ENCODE measurements around the gene KCNK5. TPM values are rescaled to one million over a fixed set of nuclear protein-coding genes. Genes with fewer than 3 reads are reported as not detected.

The KCNK5 gene
- total and polyA plus RNA-seq, 9 of the 15 experiments (the other 6 are each of a cell fraction or from before 2014, with no cell fraction given), result 1.5 to 45.8 (median 25.8) TPM

- BruUV-seq (replicated peaks), result no TSS peak
- CTCF ChIA-PET (ENCODE audit: low intra/inter-chr PET ratio), result no interaction called here
- ATAC-seq (no peak), DNase-seq (ENCODE audit: extremely low read depth in 1 of 4, low spot score in 3 of 4) (no peak), FAIRE-seq (no peak)
- Histone ChIP-seq H3K4me3 (peak overlapping the region; percentile 9; the same call in 1 of the 2 replicates), H3K27me3 (ENCODE audit: control insufficient read depth in 2 of 2, insufficient read depth in 2 of 2, low read length in 2 of 2) (no peaks in the 10 kb centered on the region), H3K4me2 (ENCODE audit: insufficient read depth, low read length) (peak overlapping the region; percentile 91), H3K36me3 (ENCODE audit: control insufficient read depth, insufficient read depth, low read length) (peaks cover 69% of the 10 kb centered on the region), H3K9me1 (ENCODE audit: control insufficient read depth, insufficient read depth, low read length) (peaks cover 11% of the 10 kb centered on the region), H4K20me1 (replicated peaks; ENCODE audit: control insufficient read depth, insufficient read depth, low read length) (peaks cover 24% of the 10 kb centered on the region; the same call in 1 of the 2 replicates), H3K27ac (ENCODE audit: extremely low read depth, low read depth, low read length) (peak overlapping the region; percentile 92), H3K9ac (ENCODE audit: insufficient read depth in 1 of 2, low read depth in 2 of 2, low read length in 2 of 2) (peak overlapping the region; percentile 0 to 82; a peak in 3 of 4 replicates), H3K9me3 (replicated peaks; ENCODE audit: control insufficient read depth, insufficient read depth, low read depth, low read length) (no peaks in the 10 kb centered on the region), H3K79me2 (ENCODE audit: control insufficient read depth, insufficient read depth, low read length) (peaks cover 100% of the 10 kb centered on the region), H2AFZ (ENCODE audit: low read depth, low read length) (no peak overlapping the region), H3K4me1 (replicated peaks in 1 of 2; ENCODE audit: control insufficient read depth in 2 of 2, insufficient read depth in 2 of 2, low read length in 2 of 2) (peaks cover 58 to 82% of the 10 kb centered on the region in 2 experiments)
- intact Hi-C loops (cut with micrococcal nuclease), result loop anchor here (10.0 kb wide), 1 partner anchor 109 kb away; the partner anchor contains the start of gene SAYSD1
- TF ChIP-seq, protein P1, sequence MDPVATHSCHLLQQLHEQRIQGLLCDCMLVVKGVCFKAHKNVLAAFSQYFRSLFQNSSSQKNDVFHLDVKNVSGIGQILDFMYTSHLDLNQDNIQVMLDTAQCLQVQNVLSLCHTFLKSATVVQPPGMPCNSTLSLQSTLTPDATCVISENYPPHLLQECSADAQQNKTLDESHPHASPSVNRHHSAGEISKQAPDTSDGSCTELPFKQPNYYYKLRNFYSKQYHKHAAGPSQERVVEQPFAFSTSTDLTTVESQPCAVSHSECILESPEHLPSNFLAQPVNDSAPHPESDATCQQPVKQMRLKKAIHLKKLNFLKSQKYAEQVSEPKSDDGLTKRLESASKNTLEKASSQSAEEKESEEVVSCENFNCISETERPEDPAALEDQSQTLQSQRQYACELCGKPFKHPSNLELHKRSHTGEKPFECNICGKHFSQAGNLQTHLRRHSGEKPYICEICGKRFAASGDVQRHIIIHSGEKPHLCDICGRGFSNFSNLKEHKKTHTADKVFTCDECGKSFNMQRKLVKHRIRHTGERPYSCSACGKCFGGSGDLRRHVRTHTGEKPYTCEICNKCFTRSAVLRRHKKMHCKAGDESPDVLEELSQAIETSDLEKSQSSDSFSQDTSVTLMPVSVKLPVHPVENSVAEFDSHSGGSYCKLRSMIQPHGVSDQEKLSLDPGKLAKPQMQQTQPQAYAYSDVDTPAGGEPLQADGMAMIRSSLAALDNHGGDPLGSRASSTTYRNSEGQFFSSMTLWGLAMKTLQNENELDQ (CRISPR knock-in tag; IDR thresholded peaks at IDR 0.05; ENCODE audit: borderline replicate concordance), result 0 out of 2 replicates have a peak, but pooled peaks have one; percentile 49
- TF ChIP-seq NR4A1 (CRISPR knock-in tag; IDR thresholded peaks at IDR 0.05) (0 out of 2 replicates have a peak, but pooled peaks have one; percentile 50), NR4A1 (tag; IDR thresholded peaks at IDR 0.05) (no peak), ATF1 (CRISPR knock-in tag; IDR thresholded peaks at IDR 0.05) (no peak), ATF1 (tag; IDR thresholded peaks at IDR 0.05) (no peak), RBBP5 (IDR thresholded peaks at IDR 0.05; ENCODE audit: borderline replicate concordance, insufficient read depth, low read length, poor library complexity, severe bottlenecking) (peak; percentile 9), ETV6 (IDR thresholded peaks at IDR 0.05; ENCODE audit: borderline replicate concordance in 1 of 2, low read depth in 2 of 2, low read length in 1 of 2) (no peak), ETV6 (CRISPR knock-in tag; IDR thresholded peaks at IDR 0.05; ENCODE audit: borderline replicate concordance) (0 out of 2 replicates have a peak, but pooled peaks have one; percentile 48), WHSC1 (IDR thresholded peaks at IDR 0.05; ENCODE audit: low read length) (peak; percentile 15), MED1 (CRISPR knock-in tag; IDR thresholded peaks at IDR 0.05; ENCODE audit: borderline replicate concordance) (no peak)
- TF ChIP-seq, protein P2, sequence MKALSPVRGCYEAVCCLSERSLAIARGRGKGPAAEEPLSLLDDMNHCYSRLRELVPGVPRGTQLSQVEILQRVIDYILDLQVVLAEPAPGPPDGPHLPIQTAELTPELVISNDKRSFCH (CRISPR knock-in tag; IDR thresholded peaks at IDR 0.05), result no peak
- TF ChIP-seq, protein P2 (tag; IDR thresholded peaks at IDR 0.05), result no peak
- TF ChIP-seq, protein P3, sequence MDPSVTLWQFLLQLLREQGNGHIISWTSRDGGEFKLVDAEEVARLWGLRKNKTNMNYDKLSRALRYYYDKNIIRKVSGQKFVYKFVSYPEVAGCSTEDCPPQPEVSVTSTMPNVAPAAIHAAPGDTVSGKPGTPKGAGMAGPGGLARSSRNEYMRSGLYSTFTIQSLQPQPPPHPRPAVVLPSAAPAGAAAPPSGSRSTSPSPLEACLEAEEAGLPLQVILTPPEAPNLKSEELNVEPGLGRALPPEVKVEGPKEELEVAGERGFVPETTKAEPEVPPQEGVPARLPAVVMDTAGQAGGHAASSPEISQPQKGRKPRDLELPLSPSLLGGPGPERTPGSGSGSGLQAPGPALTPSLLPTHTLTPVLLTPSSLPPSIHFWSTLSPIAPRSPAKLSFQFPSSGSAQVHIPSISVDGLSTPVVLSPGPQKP (CRISPR knock-in tag; IDR thresholded peaks at IDR 0.05), result no peak
- TF ChIP-seq, protein P4, sequence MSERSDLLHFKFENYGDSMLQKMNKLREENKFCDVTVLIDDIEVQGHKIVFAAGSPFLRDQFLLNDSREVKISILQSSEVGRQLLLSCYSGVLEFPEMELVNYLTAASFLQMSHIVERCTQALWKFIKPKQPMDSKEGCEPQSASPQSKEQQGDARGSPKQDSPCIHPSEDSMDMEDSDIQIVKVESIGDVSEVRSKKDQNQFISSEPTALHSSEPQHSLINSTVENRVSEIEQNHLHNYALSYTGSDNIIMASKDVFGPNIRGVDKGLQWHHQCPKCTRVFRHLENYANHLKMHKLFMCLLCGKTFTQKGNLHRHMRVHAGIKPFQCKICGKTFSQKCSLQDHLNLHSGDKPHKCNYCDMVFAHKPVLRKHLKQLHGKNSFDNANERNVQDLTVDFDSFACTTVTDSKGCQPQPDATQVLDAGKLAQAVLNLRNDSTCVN (CRISPR knock-in tag; IDR thresholded peaks at IDR 0.05), result 0 out of 2 replicates have a peak, but pooled peaks have one; percentile 59
- POLR2A ChIA-PET, result interaction anchor here (1.3 to 3.0 kb wide), 3 partner anchors 7 to 17 kb away, joined by 4 to 17 read pairs (median 14); no protein-coding TSS in a partner anchor
- 7% methylated on average over 3 of the region's 3 CpGs for WGBS (ENCODE audit: insufficient coverage, low coverage, missing lambda C conversion rate)
- in situ Hi-C loops (cut with MboI), result no loop called here
These were observed 5.7 kb downstream of the KCNK5 start for GRCh38 chr6:39223555-39223954.
